ENCODE measurements around the gene DCX. TPM values are rescaled to one million over a fixed set of nuclear protein-coding genes. Genes with fewer than 3 reads are reported as not detected.

Gene DCX
- total RNA-seq, 1 donor from 2014 or later, result not detected

DNA sequence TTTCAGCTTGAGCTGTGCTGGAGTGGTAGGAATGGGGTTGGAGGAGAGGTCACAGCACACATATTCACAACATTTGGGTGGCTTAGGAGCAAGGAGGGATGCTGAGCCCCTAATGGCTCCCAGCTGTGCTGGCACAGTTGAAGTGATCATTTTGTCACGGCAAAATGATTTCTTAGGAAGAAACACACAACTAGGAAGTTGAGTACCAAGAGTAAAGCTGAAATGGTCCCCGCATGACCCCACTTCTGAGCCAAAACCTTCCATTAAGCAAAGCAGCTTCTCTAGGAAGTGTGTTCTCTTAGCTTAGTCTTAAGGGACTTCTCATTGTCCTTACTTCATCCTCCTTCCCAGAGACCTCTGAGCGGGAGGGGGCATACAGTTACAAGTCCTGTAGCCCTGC lies 154.3 kb downstream of the DCX start:
- no peak overlapping the region for H3K4me3 ChIP-seq
- TF ChIP-seq, protein P1, sequence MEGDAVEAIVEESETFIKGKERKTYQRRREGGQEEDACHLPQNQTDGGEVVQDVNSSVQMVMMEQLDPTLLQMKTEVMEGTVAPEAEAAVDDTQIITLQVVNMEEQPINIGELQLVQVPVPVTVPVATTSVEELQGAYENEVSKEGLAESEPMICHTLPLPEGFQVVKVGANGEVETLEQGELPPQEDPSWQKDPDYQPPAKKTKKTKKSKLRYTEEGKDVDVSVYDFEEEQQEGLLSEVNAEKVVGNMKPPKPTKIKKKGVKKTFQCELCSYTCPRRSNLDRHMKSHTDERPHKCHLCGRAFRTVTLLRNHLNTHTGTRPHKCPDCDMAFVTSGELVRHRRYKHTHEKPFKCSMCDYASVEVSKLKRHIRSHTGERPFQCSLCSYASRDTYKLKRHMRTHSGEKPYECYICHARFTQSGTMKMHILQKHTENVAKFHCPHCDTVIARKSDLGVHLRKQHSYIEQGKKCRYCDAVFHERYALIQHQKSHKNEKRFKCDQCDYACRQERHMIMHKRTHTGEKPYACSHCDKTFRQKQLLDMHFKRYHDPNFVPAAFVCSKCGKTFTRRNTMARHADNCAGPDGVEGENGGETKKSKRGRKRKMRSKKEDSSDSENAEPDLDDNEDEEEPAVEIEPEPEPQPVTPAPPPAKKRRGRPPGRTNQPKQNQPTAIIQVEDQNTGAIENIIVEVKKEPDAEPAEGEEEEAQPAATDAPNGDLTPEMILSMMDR (IDR thresholded peaks at IDR 0.05), result no peak
- no peaks in the 10 kb centered on the region for H3K27me3 ChIP-seq
- intact Hi-C loops (cut with DNase I), result no loop called here
- no peaks in the 10 kb centered on the region for H3K9me3 ChIP-seq
- no peak for DNase-seq (ENCODE audit: low spot score in 2 of 2)
- no peak overlapping the region for H3K27ac ChIP-seq
- no peaks in the 10 kb centered on the region for H3K36me3 ChIP-seq
- H3K4me1 ChIP-seq, result no peaks in the 10 kb centered on the region

DNA sequence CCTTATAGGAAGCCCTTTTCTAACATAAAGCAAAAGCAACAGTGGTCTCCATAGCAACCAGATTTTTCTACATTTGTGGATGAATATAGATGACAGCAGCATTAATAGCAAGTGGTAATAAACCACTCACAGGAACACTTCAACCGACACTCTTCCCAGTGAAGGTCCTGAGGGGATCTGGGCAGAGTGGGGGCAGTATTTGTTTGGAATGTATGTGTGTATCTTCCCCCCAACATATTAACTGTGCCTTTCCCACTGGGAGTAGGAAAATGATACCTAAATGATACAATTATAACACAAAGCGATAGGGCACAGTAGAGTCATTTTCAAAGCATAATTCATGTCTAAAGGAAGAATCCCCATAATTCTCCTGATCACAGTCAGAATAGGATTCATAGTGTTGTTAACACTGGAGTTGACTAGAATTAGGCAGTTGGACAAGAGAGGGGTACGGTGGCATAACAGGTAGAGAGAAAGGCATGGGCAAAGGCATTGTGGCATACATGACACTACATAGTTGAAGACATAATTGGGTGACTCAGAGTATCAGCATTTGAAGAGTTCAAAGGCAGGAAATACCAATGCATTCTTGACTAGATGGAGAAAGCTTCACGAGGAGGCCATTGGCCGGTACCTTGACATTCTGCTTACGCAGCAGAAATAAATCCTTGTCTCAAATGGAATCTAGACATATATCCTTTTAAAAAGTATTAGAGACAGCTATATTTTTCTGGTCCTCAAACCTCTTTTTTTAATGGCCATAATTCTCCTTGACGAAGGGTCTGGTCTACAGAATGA lies 156.9 kb downstream of the DCX start:
- Histone ChIP-seq H3K27me3 (no peaks in the 10 kb centered on the region), H3K9me3 (no peaks in the 10 kb centered on the region), H3K4me1 (no peaks in the 10 kb centered on the region), H3K36me3 (no peaks in the 10 kb centered on the region), H3K4me3 (no peak overlapping the region), H3K27ac (no peak overlapping the region)
- no peak for DNase-seq (ENCODE audit: low spot score in 2 of 2)
- TF ChIP-seq, protein P1 (IDR thresholded peaks at IDR 0.05), result no peak
- intact Hi-C loops (cut with DNase I), result loop anchor here (5.0 kb wide), 1 partner anchor 263 kb away; no protein-coding TSS in a partner anchor

DNA sequence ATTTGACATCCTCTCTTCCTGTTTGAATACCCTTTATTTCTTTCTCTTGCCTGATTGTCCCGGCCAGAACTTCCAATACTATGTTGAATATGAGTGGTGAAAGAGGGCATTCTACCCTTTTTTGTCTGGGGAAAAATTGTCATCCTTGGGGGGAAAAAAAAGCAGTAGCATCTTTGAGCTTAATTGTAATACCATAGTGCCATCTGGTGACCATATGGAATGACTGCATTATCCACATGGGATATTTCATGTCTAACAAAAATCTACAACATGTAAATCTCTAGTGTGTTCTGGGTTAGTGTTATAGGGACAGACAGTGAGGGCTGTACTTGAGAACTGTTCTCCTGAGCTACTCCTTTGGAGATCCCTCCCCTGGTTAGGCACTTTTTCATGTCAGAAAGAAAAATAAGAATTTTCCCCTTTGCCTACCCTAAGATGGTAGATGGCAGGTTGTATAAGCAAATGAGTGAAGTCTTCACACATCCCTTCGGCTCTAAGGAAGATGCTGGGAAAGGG lies 167.7 kb downstream of the DCX start:
- intact Hi-C loops (cut with DNase I), result loop anchor here (10.0 kb wide), 3 partner anchors 79 to 789 kb away; no protein-coding TSS in a partner anchor
- Histone ChIP-seq H3K9me3 (no peaks in the 10 kb centered on the region), H3K36me3 (no peaks in the 10 kb centered on the region), H3K4me3 (no peak overlapping the region), H3K27me3 (no peaks in the 10 kb centered on the region), H3K27ac (no peak overlapping the region), H3K4me1 (no peaks in the 10 kb centered on the region)
- DNase-seq (ENCODE audit: low spot score in 2 of 2), result no peak
- TF ChIP-seq, protein P1 (IDR thresholded peaks at IDR 0.05), result peak; percentile 27 to 62 (median 42)

Other genes with a start within 250 kb of the DCX start
- gene CAPN6, start 141.7 kb downstream of the DCX start, total RNA-seq, result 1.5 TPM
- gene SERTM2, start 99.5 kb upstream of the DCX start, total RNA-seq, result not detected